Measurements from ENCODE around the gene SEMA4A.

GRCh38 chr1:156120318-156120717 lies 33.1 kb upstream of the SEMA4A start:
- TF ChIP-seq REST (IDR thresholded peaks at IDR 0.05; ENCODE audit: insufficient read depth in 1 of 2, low read depth in 2 of 2, low read length in 2 of 2) = no peak
- no peak for TF ChIP-seq TAF1 (IDR thresholded peaks at IDR 0.05; ENCODE audit: borderline replicate concordance, insufficient read depth, low read length)

Data from PFSK-1 (cell line).